ENCODE results near the gene AGPS. TPM values are rescaled to one million over a fixed set of nuclear protein-coding genes. Genes with fewer than 3 reads are reported as not detected.

The AGPS gene
- total and polyA plus RNA-seq, 2 of the 13 experiments (the other 11 are each of a cell fraction or from before 2014, with no cell fraction given) = 39.4 to 99.0 TPM

DNA sequence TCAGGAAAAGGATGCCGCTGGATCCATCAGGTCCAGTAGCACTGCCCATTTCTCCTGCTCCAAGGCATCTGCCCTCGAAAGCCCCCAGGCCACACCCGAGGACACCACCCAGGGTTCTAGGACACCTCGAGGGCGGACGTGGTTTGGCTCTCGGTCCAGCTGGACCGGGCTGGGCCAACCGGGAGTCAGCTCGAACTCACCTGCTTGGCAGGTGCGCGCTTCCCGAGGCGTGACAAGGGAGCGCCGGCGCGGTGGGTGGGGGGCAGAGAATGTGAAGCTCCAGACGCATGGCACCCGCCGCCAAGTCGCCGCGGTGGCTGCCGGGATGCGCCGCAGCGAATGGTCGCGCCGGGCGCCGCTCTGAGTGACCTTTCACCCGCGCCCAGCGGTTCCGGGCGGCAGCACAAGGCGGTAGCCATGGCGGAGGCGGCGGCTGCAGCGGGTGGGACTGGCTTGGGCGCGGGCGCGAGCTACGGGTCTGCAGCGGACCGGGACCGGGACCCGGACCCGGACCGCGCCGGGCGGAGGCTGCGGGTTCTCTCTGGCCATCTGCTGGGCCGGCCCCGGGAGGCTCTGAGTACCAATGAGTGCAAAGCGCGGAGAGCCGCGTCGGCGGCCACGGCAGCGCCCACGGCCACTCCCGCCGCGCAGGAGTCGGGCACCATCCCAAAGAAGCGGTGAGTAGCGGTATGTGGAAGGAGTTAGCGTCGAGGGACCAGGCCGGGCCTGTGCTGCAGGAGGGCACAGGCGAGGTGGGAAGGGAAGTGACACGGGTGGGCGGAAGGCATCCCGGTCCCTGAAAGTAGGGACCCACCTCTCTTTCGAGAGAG lies at the start of gene AGPS (continued):
- TF ChIP-seq, protein P1, sequence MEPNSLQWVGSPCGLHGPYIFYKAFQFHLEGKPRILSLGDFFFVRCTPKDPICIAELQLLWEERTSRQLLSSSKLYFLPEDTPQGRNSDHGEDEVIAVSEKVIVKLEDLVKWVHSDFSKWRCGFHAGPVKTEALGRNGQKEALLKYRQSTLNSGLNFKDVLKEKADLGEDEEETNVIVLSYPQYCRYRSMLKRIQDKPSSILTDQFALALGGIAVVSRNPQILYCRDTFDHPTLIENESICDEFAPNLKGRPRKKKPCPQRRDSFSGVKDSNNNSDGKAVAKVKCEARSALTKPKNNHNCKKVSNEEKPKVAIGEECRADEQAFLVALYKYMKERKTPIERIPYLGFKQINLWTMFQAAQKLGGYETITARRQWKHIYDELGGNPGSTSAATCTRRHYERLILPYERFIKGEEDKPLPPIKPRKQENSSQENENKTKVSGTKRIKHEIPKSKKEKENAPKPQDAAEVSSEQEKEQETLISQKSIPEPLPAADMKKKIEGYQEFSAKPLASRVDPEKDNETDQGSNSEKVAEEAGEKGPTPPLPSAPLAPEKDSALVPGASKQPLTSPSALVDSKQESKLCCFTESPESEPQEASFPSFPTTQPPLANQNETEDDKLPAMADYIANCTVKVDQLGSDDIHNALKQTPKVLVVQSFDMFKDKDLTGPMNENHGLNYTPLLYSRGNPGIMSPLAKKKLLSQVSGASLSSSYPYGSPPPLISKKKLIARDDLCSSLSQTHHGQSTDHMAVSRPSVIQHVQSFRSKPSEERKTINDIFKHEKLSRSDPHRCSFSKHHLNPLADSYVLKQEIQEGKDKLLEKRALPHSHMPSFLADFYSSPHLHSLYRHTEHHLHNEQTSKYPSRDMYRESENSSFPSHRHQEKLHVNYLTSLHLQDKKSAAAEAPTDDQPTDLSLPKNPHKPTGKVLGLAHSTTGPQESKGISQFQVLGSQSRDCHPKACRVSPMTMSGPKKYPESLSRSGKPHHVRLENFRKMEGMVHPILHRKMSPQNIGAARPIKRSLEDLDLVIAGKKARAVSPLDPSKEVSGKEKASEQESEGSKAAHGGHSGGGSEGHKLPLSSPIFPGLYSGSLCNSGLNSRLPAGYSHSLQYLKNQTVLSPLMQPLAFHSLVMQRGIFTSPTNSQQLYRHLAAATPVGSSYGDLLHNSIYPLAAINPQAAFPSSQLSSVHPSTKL (CRISPR knock-in tag; IDR thresholded peaks at IDR 0.05) = peak; percentile 81
- TF ChIP-seq CBFB (CRISPR knock-in tag; IDR thresholded peaks at IDR 0.05) = peak; percentile 85
- no peak for TF ChIP-seq CBX2 (IDR thresholded peaks at IDR 0.05; ENCODE audit: low read depth, low read length)
- TF ChIP-seq CBX2 (CRISPR knock-in tag; IDR thresholded peaks at IDR 0.05; ENCODE audit: low read depth) = no peak
- TF ChIP-seq SKI (IDR thresholded peaks at IDR 0.05; ENCODE audit: partially characterized antibody) = peak; percentile 91
- TF ChIP-seq EP300 (IDR thresholded peaks at IDR 0.05; ENCODE audit: low read depth in 2 of 2, low read length in 2 of 2) = peak in 1 of 2 experiments; percentile 35; a peak in 1 of 4 replicates
- TF ChIP-seq EP300 (CRISPR knock-in tag; IDR thresholded peaks at IDR 0.05; ENCODE audit: borderline replicate concordance) = peak; percentile 22; the same call in 1 of the 2 replicates
- TF ChIP-seq ZNF10 (CRISPR knock-in tag; IDR thresholded peaks at IDR 0.05; ENCODE audit: borderline replicate concordance, low read depth) = no peak
- no peak for TF ChIP-seq ZNF251 (CRISPR knock-in tag; IDR thresholded peaks at IDR 0.05)
- peak; percentile 99 for TF ChIP-seq ZNF563 (CRISPR knock-in tag; IDR thresholded peaks at IDR 0.05)
- TF ChIP-seq, protein P2, sequence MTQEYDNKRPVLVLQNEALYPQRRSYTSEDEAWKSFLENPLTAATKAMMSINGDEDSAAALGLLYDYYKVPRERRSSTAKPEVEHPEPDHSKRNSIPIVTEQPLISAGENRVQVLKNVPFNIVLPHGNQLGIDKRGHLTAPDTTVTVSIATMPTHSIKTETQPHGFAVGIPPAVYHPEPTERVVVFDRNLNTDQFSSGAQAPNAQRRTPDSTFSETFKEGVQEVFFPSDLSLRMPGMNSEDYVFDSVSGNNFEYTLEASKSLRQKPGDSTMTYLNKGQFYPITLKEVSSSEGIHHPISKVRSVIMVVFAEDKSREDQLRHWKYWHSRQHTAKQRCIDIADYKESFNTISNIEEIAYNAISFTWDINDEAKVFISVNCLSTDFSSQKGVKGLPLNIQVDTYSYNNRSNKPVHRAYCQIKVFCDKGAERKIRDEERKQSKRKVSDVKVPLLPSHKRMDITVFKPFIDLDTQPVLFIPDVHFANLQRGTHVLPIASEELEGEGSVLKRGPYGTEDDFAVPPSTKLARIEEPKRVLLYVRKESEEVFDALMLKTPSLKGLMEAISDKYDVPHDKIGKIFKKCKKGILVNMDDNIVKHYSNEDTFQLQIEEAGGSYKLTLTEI (CRISPR knock-in tag; conservative IDR thresholded peaks at IDR 0.05) = no peak
- TF ChIP-seq GATAD1 (CRISPR knock-in tag; IDR thresholded peaks at IDR 0.05) = peak; percentile 90
- TF ChIP-seq ZNF33B (CRISPR knock-in tag; IDR thresholded peaks at IDR 0.05) = peak; percentile 98
- TF ChIP-seq ZNF501 (CRISPR knock-in tag; IDR thresholded peaks at IDR 0.05) = peak; percentile 99
- peak; percentile 81 for TF ChIP-seq ZNF331 (CRISPR knock-in tag; IDR thresholded peaks at IDR 0.05)
- TF ChIP-seq TBP (CRISPR knock-in tag; IDR thresholded peaks at IDR 0.05) = peak; percentile 95; the same call in 1 of the 2 replicates
- no peak; the same call in 1 of the 2 replicates for TF ChIP-seq ZFP1 (CRISPR knock-in tag; IDR thresholded peaks at IDR 0.05)
- TF ChIP-seq HOXA3 (CRISPR knock-in tag; IDR thresholded peaks at IDR 0.05) = peak; percentile 98
- TF ChIP-seq, protein P3, sequence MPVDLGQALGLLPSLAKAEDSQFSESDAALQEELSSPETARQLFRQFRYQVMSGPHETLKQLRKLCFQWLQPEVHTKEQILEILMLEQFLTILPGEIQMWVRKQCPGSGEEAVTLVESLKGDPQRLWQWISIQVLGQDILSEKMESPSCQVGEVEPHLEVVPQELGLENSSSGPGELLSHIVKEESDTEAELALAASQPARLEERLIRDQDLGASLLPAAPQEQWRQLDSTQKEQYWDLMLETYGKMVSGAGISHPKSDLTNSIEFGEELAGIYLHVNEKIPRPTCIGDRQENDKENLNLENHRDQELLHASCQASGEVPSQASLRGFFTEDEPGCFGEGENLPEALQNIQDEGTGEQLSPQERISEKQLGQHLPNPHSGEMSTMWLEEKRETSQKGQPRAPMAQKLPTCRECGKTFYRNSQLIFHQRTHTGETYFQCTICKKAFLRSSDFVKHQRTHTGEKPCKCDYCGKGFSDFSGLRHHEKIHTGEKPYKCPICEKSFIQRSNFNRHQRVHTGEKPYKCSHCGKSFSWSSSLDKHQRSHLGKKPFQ (CRISPR knock-in tag; IDR thresholded peaks at IDR 0.05; ENCODE audit: insufficient replicate concordance) = peak; percentile 87
- TF ChIP-seq RBM39 (IDR thresholded peaks at IDR 0.05; ENCODE audit: low read depth, low read length, poor library complexity, severe bottlenecking) = peak; percentile 99
- TF ChIP-seq, protein P4, sequence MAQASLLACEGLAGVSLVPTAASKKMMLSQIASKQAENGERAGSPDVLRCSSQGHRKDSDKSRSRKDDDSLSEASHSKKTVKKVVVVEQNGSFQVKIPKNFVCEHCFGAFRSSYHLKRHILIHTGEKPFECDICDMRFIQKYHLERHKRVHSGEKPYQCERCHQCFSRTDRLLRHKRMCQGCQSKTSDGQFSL (CRISPR knock-in tag; IDR thresholded peaks at IDR 0.05) = peak; percentile 96
